ENCODE results near the gene ME1.

GRCh38 chr6:83385473-83385872 lies 45.4 kb downstream of the ME1 start:
- TF ChIP-seq CTCF (IDR thresholded peaks at IDR 0.05): no peak
- no peak for TF ChIP-seq BHLHE40 (IDR thresholded peaks at IDR 0.05; ENCODE audit: low read depth, low read length)
- no peak for TF ChIP-seq HOXA7 (CRISPR knock-in tag; IDR thresholded peaks at IDR 0.05)
- no peak for TF ChIP-seq REST (IDR thresholded peaks at IDR 0.05)
- TF ChIP-seq MAZ (IDR thresholded peaks at IDR 0.05; ENCODE audit: borderline replicate concordance, low read depth, low read length): no peak
- TF ChIP-seq EP300 (IDR thresholded peaks at IDR 0.05): no peak
- TF ChIP-seq POLR2A (IDR thresholded peaks at IDR 0.05; ENCODE audit: low read length): no peak
- no peak for TF ChIP-seq RFX5 (IDR thresholded peaks at IDR 0.05)
- no peak for TF ChIP-seq ELK1 (IDR thresholded peaks at IDR 0.05; ENCODE audit: low read depth, low read length)
- no peak for TF ChIP-seq RCOR1 (IDR thresholded peaks at IDR 0.05; ENCODE audit: low read depth, low read length)
- no peak for TF ChIP-seq SMC3 (IDR thresholded peaks at IDR 0.05)
- TF ChIP-seq NR3C1 (IDR thresholded peaks at IDR 0.05): no peak
- no peak for TF ChIP-seq HDAC2 (IDR thresholded peaks at IDR 0.05)
